ENCODE results near the gene MINDY3. TPM values are rescaled to one million over a fixed set of nuclear protein-coding genes. Genes with fewer than 3 reads are reported as not detected.
"Not testable (repeated sequence)": the region's sequence is repeated elsewhere in the genome, so short reads cannot be mapped to it uniquely, and the experiment has no call there.

Gene MINDY3
- total RNA-seq, 2 donors from 2014 or later, result 23.3 to 30.5 TPM

GRCh38 chr10:15775513-15775912 lies 84.8 kb downstream of the MINDY3 start:
- Histone ChIP-seq H3K27me3 (replicated peaks; ENCODE audit: insufficient read depth) (no peaks in the 10 kb centered on the region), H3K27ac (no peak overlapping the region), H3K36me3 (no peaks in the 10 kb centered on the region), H3K9me3 (no peaks in the 10 kb centered on the region), H3K4me1 (replicated peaks) (no peaks in the 10 kb centered on the region), H3K4me3 (no peak overlapping the region)
- 97% methylated on average over 1 of the region's 1 CpG for WGBS
- intact Hi-C loops (cut with DNase I), result no loop called here
- no peak for DNase-seq (ENCODE audit: low spot score)
- no peak for TF ChIP-seq POLR2A (IDR thresholded peaks at IDR 0.05)
- TF ChIP-seq POLR2AphosphoS5 (IDR thresholded peaks at IDR 0.05), result no peak
- TF ChIP-seq CTCF (IDR thresholded peaks at IDR 0.05), result no peak

DNA sequence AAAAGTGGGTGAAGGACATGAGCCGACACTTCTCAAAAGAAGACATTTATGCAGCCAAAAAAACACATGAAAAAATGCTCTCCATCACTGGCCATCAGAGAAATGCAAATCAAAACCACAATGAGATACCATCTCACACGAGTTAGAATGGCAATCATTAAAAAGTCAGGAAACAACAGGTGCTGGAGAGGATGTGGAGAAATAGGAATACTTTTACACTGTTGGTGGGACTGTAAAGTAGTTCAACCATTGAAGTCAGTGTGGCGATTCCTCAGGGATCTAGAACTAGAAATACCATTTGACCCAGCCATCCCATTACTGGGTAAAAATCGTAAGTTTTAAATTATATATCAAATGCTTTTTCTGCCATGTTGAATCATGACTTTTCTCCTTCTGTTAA lies 85.8 kb downstream of the MINDY3 start:
- H3K27me3 ChIP-seq (replicated peaks; ENCODE audit: insufficient read depth); H3K4me3 ChIP-seq; H3K9me3 ChIP-seq; H3K36me3 ChIP-seq; intact Hi-C loops (cut with DNase I); H3K4me1 ChIP-seq (replicated peaks); H3K27ac ChIP-seq; DNase-seq (ENCODE audit: low spot score): not testable (repeated sequence)
- 82% methylated on average over 4 of the region's 4 CpGs for WGBS

DNA sequence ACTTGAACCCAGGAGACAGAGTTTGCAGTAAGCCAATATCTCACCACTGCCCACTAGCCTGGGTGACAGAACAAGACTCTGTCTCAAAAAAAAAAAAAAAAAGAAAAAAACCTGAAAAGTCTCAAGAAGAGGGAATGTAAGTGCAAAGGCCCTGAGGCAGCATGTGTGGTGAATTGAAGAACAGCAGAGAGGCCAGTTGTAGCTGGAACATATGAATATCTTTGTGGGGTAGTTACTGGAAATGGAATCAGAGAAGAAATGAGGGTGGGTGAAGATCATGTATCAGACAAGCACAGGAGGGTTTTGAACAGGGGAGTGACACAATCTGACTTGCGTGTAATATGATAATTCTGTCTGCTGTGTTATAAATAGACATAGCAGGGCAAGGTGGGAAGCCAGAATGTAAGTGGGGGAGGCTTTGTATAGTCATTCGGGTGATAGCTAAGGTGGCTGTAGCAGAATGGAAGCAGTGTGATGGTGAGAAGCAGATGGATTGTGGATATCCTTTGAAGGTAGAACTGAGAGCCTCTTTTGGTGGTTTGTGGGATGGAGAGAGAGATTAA lies 95.3 kb downstream of the MINDY3 start:
- no peak for DNase-seq (ENCODE audit: low spot score)
- intact Hi-C loops (cut with DNase I), result no loop called here
- Histone ChIP-seq H3K27ac (no peak overlapping the region), H3K36me3 (no peaks in the 10 kb centered on the region), H3K4me1 (replicated peaks) (no peaks in the 10 kb centered on the region), H3K9me3 (no peaks in the 10 kb centered on the region), H3K27me3 (replicated peaks; ENCODE audit: insufficient read depth) (no peaks in the 10 kb centered on the region), H3K4me3 (no peak overlapping the region)
- 85% methylated on average over 2 of the region's 2 CpGs for WGBS
- no peak for TF ChIP-seq POLR2AphosphoS5 (IDR thresholded peaks at IDR 0.05)
- TF ChIP-seq POLR2A (IDR thresholded peaks at IDR 0.05), result no peak
- no peak for TF ChIP-seq CTCF (IDR thresholded peaks at IDR 0.05)

GRCh38 chr10:15763006-15763405 lies 97.3 kb downstream of the MINDY3 start:
- no peaks in the 10 kb centered on the region for H3K4me1 ChIP-seq (replicated peaks)
- no peaks in the 10 kb centered on the region for H3K27me3 ChIP-seq (replicated peaks; ENCODE audit: insufficient read depth)
- 92% methylated on average over 8 of the region's 8 CpGs for WGBS
- no peak overlapping the region for H3K4me3 ChIP-seq
- no peak for DNase-seq (ENCODE audit: low spot score)
- no peaks in the 10 kb centered on the region for H3K9me3 ChIP-seq
- intact Hi-C loops (cut with DNase I), result no loop called here
- no peak for TF ChIP-seq POLR2AphosphoS5 (IDR thresholded peaks at IDR 0.05)
- no peak for TF ChIP-seq POLR2A (IDR thresholded peaks at IDR 0.05)
- no peak for TF ChIP-seq CTCF (IDR thresholded peaks at IDR 0.05)
- no peaks in the 10 kb centered on the region for H3K36me3 ChIP-seq
- H3K27ac ChIP-seq, result no peak overlapping the region

- intact Hi-C loops (cut with DNase I); H3K36me3 ChIP-seq; H3K27me3 ChIP-seq (replicated peaks; ENCODE audit: insufficient read depth); H3K27ac ChIP-seq; H3K4me1 ChIP-seq (replicated peaks); DNase-seq (ENCODE audit: low spot score); H3K4me3 ChIP-seq; H3K9me3 ChIP-seq: not testable (repeated sequence)
- WGBS, result 89% methylated on average over 6 of the region's 6 CpGs
Observed at GRCh38 chr10:15762239-15762638, 98.1 kb downstream of the MINDY3 start.

- H3K9me3 ChIP-seq; DNase-seq (ENCODE audit: low spot score); H3K36me3 ChIP-seq; H3K4me3 ChIP-seq; H3K4me1 ChIP-seq (replicated peaks); intact Hi-C loops (cut with DNase I); H3K27me3 ChIP-seq (replicated peaks; ENCODE audit: insufficient read depth); H3K27ac ChIP-seq: not testable (repeated sequence)
- WGBS, result 93% methylated on average over 4 of the region's 4 CpGs
Observed at GRCh38 chr10:15761224-15761623, 99.1 kb downstream of the MINDY3 start.
